Measurements from ENCODE around the gene MBD5. TPM values are rescaled to one million over a fixed set of nuclear protein-coding genes. Genes with fewer than 3 reads are reported as not detected.

MBD5 gene
- polyA plus RNA-seq, 2 of the 4 experiments (the other 2 are of a cell fraction), result 5.4 to 24.1 TPM

DNA sequence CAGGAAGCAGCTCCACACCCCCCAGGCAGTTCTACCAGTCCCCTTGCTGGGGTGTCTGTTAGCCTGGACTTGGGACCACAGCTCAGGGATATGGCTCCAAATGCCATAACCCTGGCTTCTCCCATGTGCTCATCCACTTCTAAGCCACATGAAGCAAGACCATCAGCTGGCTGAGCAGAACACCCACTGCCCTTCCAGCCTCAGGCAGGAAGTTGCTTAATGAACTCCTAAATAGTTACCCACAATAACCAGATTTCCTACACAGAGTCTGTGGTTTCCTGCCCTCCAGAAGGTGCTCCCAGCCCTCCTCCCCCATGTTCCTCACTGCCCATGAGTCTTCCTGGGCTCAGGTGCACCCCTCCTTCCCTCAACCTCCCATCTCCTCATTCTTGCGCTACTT, 525.4 kb downstream of the MBD5 start (continued):
- TF ChIP-seq, protein P1, sequence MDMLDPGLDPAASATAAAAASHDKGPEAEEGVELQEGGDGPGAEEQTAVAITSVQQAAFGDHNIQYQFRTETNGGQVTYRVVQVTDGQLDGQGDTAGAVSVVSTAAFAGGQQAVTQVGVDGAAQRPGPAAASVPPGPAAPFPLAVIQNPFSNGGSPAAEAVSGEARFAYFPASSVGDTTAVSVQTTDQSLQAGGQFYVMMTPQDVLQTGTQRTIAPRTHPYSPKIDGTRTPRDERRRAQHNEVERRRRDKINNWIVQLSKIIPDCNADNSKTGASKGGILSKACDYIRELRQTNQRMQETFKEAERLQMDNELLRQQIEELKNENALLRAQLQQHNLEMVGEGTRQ (IDR thresholded peaks at IDR 0.05), result no peak
- no peak for TF ChIP-seq ESRRA (IDR thresholded peaks at IDR 0.05; ENCODE audit: borderline replicate concordance, low read length)
- TF ChIP-seq RCOR1 (IDR thresholded peaks at IDR 0.05; ENCODE audit: low read depth, low read length), result no peak

DNA sequence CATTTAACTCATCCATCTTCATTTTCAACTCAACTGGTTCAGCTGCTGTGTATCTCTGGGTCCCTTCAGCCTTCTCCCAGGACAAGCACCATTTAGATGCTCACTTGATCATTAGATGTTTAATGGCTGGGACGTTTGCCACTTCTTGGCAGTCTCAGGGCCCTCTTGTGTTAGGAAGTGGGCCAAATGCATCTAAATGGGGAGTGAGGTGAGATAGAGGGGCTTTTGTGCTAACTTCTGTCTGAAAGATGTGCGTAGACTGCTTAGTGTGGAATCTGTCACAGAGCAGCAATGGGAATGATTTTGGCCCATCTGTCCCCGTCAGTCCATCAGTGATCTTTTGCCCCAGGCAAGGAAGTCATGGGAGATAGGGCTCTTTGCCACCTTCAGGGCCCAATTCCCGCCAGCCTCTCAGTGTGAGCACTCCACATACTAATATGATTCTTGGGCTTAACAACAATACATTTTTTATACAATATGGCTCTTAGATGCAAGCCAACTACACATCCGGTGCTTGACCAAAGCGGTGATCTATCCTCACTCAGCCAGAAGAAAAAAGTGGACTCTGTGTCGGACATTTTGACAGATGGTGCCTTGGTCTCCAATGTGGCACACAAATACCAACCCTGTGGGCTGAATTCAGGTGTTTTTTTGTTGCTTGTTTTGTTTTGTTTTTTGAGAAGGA, 528.0 kb downstream of the MBD5 start:
- no peak for TF ChIP-seq ZSCAN20 (CRISPR knock-in tag; IDR thresholded peaks at IDR 0.05)
- no peak for TF ChIP-seq HDAC2 (IDR thresholded peaks at IDR 0.05)
- TF ChIP-seq SREBF2 (IDR thresholded peaks at IDR 0.05), result no peak
- Histone ChIP-seq H3K27ac (no peak overlapping the region), H3K4me1 (no peaks in the 10 kb centered on the region), H3K9me3 (no peaks in the 10 kb centered on the region), H3K4me2 (no peak overlapping the region), H3K4me3 (no peak overlapping the region)
- FAIRE-seq (no peak), ATAC-seq (no peak), DNase-seq (ENCODE audit: low read depth in 1 of 2, low spot score in 1 of 2) (no peak)
- ChIA-PET CTCF (no interaction called here), POLR2A (no interaction called here)
- 59% methylated on average over 7 of the region's 7 CpGs for WGBS (ENCODE audit: missing lambda C conversion rate)

DNA sequence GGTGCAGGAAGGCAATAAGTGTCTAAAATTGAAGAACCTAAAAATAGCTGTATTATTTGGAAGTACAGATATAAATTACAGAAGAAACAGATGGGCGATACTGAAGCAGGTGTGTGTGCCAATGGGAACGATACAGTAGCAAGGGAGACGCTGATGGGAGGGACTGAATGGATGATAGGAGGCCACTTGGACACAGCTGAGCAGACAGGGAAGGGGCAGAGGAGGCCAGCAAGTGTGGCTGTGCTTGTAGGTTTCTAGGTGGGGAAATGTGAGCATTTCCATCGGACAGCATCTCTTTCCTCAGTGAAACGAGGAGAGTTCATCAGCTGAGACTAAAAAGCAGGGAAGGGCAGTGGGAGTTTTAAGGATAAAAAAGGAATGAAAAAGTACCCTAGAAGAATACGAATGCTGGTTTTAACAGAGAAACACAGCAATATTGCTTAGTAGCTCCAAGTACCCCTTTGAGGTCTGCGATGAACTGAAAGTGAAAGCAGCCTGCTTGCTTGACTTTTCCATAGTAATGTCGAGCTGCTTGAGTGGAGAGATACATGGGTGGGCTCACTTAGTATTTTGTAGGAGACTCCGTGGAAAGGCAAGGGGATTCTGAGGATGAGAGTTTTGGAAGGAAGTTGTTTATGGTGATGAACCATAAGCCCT, 531.9 kb downstream of the MBD5 start:
- WGBS (ENCODE audit: missing lambda C conversion rate), result 41% methylated on average over 9 of the region's 9 CpGs
- Histone ChIP-seq H3K4me3 (peak overlapping the region; percentile 27; the same call in 2 of the 3 replicates), H3K4me1 (no peaks in the 10 kb centered on the region), H3K9me3 (no peaks in the 10 kb centered on the region), H3K4me2 (peak overlapping the region; percentile 64), H3K27ac (no peak overlapping the region)
- ATAC-seq (peak in 1 of 2 experiments; percentile 40; a peak in 3 of 6 replicates), FAIRE-seq (no peak), DNase-seq (ENCODE audit: low read depth in 1 of 2, low spot score in 1 of 2) (no peak)
- TF ChIP-seq ZC3H11A (IDR thresholded peaks at IDR 0.05) (no peak), MAFK (IDR thresholded peaks at IDR 0.05; ENCODE audit: partially characterized antibody) (no peak), FOSB (CRISPR knock-in tag; IDR thresholded peaks at IDR 0.05) (no peak), TFCP2L1 (CRISPR knock-in tag; IDR thresholded peaks at IDR 0.05) (no peak), NR3C1 (IDR thresholded peaks at IDR 0.05) (no peak), ZNF302 (CRISPR knock-in tag; IDR thresholded peaks at IDR 0.05) (no peak), CHD4 (IDR thresholded peaks at IDR 0.05; ENCODE audit: borderline replicate concordance) (no peak), BHLHE40 (IDR thresholded peaks at IDR 0.05; ENCODE audit: low read depth, low read length) (no peak), ZFP36 (IDR thresholded peaks at IDR 0.05; ENCODE audit: borderline replicate concordance, partially characterized antibody) (no peak), SMC3 (IDR thresholded peaks at IDR 0.05) (no peak), KDM1A (IDR thresholded peaks at IDR 0.05; ENCODE audit: low read depth) (no peak), HDAC2 (IDR thresholded peaks at IDR 0.05) (no peak), GATA3 (IDR thresholded peaks at IDR 0.05; ENCODE audit: borderline replicate concordance) (no peak), PHF8 (IDR thresholded peaks at IDR 0.05; ENCODE audit: borderline replicate concordance, low read depth) (no peak)
- TF ChIP-seq, protein P2, sequence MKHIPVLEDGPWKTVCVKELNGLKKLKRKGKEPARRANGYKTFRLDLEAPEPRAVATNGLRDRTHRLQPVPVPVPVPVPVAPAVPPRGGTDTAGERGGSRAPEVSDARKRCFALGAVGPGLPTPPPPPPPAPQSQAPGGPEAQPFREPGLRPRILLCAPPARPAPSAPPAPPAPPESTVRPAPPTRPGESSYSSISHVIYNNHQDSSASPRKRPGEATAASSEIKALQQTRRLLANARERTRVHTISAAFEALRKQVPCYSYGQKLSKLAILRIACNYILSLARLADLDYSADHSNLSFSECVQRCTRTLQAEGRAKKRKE (CRISPR knock-in tag; IDR thresholded peaks at IDR 0.05; ENCODE audit: low read depth), result no peak
- TF ChIP-seq, protein P3, sequence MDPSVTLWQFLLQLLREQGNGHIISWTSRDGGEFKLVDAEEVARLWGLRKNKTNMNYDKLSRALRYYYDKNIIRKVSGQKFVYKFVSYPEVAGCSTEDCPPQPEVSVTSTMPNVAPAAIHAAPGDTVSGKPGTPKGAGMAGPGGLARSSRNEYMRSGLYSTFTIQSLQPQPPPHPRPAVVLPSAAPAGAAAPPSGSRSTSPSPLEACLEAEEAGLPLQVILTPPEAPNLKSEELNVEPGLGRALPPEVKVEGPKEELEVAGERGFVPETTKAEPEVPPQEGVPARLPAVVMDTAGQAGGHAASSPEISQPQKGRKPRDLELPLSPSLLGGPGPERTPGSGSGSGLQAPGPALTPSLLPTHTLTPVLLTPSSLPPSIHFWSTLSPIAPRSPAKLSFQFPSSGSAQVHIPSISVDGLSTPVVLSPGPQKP (IDR thresholded peaks at IDR 0.05; ENCODE audit: low read depth, low read length), result no peak
- TF ChIP-seq, protein P4, sequence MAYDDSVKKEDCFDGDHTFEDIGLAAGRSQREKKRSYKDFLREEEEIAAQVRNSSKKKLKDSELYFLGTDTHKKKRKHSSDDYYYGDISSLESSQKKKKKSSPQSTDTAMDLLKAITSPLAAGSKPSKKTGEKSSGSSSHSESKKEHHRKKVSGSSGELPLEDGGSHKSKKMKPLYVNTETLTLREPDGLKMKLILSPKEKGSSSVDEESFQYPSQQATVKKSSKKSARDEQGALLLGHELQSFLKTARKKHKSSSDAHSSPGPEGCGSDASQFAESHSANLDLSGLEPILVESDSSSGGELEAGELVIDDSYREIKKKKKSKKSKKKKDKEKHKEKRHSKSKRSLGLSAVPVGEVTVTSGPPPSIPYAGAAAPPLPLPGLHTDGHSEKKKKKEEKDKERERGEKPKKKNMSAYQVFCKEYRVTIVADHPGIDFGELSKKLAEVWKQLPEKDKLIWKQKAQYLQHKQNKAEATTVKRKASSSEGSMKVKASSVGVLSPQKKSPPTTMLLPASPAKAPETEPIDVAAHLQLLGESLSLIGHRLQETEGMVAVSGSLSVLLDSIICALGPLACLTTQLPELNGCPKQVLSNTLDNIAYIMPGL (CRISPR knock-in tag; IDR thresholded peaks at IDR 0.05; ENCODE audit: borderline replicate concordance), result no peak
- ChIA-PET CTCF (no interaction called here), POLR2A (no interaction called here)

Data from A549 (cell line).